Glutamatergic neuron (in vitro differentiated cells): ENCODE measurements around the gene TMC3. TPM values are rescaled to one million over a fixed set of nuclear protein-coding genes. Genes with fewer than 3 reads are reported as not detected.

Experiments used
- DNase-seq: peaks from one replicate; pipeline ENCODE4 v3.0.0; 2022
- H3K27ac Mint-ChIP-seq: one replicate; pipeline ENCODE4 v1.8.0; 2020; ENCODE audit warnings: mild to moderate bottlenecking, mixed read lengths, inconsistent platforms; ENCODE audit not compliant: unreplicated experiment
- H3K27me3 Mint-ChIP-seq: one replicate; pipeline ENCODE4 v1.8.0; 2020; ENCODE audit warnings: mild to moderate bottlenecking, moderate library complexity, mixed read lengths, inconsistent platforms; ENCODE audit not compliant: unreplicated experiment
- H3K36me3 Mint-ChIP-seq: one replicate; pipeline ENCODE4 v1.8.0; 2020; ENCODE audit warnings: mild to moderate bottlenecking, mixed read lengths, inconsistent platforms; ENCODE audit not compliant: unreplicated experiment
- H3K4me1 Mint-ChIP-seq: one replicate; pipeline ENCODE4 v1.8.0; 2020; ENCODE audit warnings: mild to moderate bottlenecking, low read depth, mixed read lengths, inconsistent platforms; ENCODE audit not compliant: unreplicated experiment
- H3K4me3 Mint-ChIP-seq: one replicate; pipeline ENCODE4 v1.8.0; 2020; ENCODE audit warnings: mild to moderate bottlenecking, mixed read lengths, inconsistent platforms; ENCODE audit not compliant: unreplicated experiment
- H3K9me3 Mint-ChIP-seq: one replicate; pipeline ENCODE4 v1.8.0; 2020; ENCODE audit warnings: mild to moderate bottlenecking, moderate library complexity, mixed read lengths, inconsistent platforms; ENCODE audit not compliant: unreplicated experiment
- total RNA-seq: library from RNA; stranded (reverse); fragmentation: NEBNext Ultra II Directional; extraction: Animal tissue kit (Norgen Biotek cat#: 25700); gene quantifications from one replicate; pipeline ENCODE4 v1.2.1, GENCODE V29; 2021; ENCODE audit not compliant: unreplicated experiment
- TF ChIP-seq, protein P1 (sequence below): fragments of 200-600 bp; sonication (generic); IDR thresholded peaks from one replicate; pipeline ENCODE4 v1.5.0; 2021; ENCODE audit not compliant: partially characterized antibody, unreplicated experiment

Gene TMC3
- total RNA-seq, 1 donor from 2014 or later, result not detected

GRCh38 chr15:81339851-81340250 lies 34.2 kb downstream of the TMC3 start:
- DNase-seq, result no peak
- Mint-ChIP-seq H3K36me3 (no peaks in the 10 kb centered on the region), H3K27me3 (peaks cover 2% of the 10 kb centered on the region), H3K9me3 (peaks cover 2% of the 10 kb centered on the region), H3K27ac (no peak overlapping the region), H3K4me3 (no peak overlapping the region), H3K4me1 (peaks cover 8% of the 10 kb centered on the region)
- TF ChIP-seq, protein P1, sequence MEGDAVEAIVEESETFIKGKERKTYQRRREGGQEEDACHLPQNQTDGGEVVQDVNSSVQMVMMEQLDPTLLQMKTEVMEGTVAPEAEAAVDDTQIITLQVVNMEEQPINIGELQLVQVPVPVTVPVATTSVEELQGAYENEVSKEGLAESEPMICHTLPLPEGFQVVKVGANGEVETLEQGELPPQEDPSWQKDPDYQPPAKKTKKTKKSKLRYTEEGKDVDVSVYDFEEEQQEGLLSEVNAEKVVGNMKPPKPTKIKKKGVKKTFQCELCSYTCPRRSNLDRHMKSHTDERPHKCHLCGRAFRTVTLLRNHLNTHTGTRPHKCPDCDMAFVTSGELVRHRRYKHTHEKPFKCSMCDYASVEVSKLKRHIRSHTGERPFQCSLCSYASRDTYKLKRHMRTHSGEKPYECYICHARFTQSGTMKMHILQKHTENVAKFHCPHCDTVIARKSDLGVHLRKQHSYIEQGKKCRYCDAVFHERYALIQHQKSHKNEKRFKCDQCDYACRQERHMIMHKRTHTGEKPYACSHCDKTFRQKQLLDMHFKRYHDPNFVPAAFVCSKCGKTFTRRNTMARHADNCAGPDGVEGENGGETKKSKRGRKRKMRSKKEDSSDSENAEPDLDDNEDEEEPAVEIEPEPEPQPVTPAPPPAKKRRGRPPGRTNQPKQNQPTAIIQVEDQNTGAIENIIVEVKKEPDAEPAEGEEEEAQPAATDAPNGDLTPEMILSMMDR, result no peak

DNA sequence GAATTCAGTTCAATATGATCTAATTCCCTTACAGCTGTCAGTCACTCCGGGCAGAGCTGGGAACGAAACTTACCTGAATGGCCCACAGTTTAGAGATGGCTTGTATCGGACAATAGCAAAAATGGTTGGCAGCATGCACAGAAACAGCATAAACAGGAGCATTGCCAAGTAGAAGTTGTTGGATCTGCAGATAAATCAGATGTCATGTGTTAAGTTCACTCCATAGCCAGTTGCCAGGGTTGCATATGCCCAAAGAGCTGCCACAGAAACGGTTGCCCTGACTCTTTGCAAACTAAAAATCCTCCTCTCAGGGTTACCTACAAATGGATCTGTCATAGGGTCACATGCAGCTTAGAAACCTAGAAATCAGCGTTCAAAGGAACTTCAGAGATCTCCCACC lies 34.7 kb downstream of the TMC3 start:
- no peak overlapping the region for H3K4me3 Mint-ChIP-seq
- no peak overlapping the region for H3K27ac Mint-ChIP-seq
- H3K9me3 Mint-ChIP-seq, result peaks cover 2% of the 10 kb centered on the region
- TF ChIP-seq, protein P1, result no peak
- H3K36me3 Mint-ChIP-seq, result no peaks in the 10 kb centered on the region
- peaks cover 13% of the 10 kb centered on the region for H3K4me1 Mint-ChIP-seq
- peaks cover 2% of the 10 kb centered on the region for H3K27me3 Mint-ChIP-seq
- no peak for DNase-seq

- H3K27ac Mint-ChIP-seq, result no peak overlapping the region
- H3K9me3 Mint-ChIP-seq, result peaks cover 2% of the 10 kb centered on the region
Measured at GRCh38 chr15:81338170-81339007, 35.6 kb downstream of the TMC3 start.

DNA sequence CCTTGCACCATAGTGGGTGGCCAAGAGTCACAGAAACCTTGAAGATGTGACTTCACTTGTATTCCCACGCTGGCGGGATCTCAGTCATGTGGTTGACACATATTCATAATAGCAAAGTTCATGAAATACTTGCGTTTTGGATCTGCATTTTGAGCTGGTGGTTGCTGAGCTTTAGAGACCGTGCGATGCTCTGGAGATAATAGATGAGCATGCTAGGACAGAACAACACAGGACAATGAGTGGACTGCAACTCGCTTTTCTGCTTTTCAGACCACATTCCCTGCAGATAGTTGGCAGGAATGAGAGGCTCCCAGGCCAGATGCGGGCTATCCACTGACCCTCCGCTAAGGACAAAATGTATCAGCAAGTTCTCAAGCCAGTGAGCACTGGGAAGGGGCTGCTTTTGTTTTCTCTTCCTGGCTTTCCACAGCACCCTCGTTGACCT lies 36.3 kb downstream of the TMC3 start:
- DNase-seq, result no peak
- Mint-ChIP-seq H3K4me1 (peaks cover 14% of the 10 kb centered on the region), H3K4me3 (no peak overlapping the region), H3K9me3 (peaks cover 2% of the 10 kb centered on the region), H3K27ac (no peak overlapping the region), H3K27me3 (peaks cover 2% of the 10 kb centered on the region), H3K36me3 (no peaks in the 10 kb centered on the region)
- TF ChIP-seq, protein P1, result no peak

More at GRCh38 chr15:81338170-81339007, 35.6 kb downstream of the TMC3 start:
- DNase-seq, result no peak
- Mint-ChIP-seq H3K27me3 (peaks cover 2% of the 10 kb centered on the region), H3K36me3 (no peaks in the 10 kb centered on the region), H3K4me3 (no peak overlapping the region), H3K4me1 (peaks cover 14% of the 10 kb centered on the region)
- TF ChIP-seq, protein P1, result no peak

DNA sequence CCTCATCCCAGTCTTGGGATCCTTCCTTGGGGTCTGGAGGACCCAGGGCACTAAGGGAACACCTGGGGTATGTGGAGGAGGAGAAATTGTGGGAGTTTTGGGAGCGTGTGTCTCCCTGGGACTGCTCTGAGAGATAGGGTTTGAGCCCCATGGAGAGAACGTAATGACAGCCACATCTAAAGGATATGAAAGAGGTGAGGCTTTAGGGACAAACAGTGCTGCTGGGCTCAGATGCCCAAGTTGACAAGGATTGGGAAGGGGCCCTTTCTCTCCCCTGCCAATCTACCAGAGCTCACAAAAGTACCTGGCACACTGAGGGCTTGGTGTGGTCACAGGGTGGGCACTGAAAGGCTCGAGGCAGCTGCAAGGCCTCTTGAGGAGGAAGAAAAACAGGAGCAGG lies 36.8 kb downstream of the TMC3 start:
- Mint-ChIP-seq H3K36me3 (no peaks in the 10 kb centered on the region), H3K27me3 (peaks cover 2% of the 10 kb centered on the region), H3K27ac (no peak overlapping the region), H3K9me3 (peaks cover 2% of the 10 kb centered on the region), H3K4me3 (no peak overlapping the region), H3K4me1 (peaks cover 14% of the 10 kb centered on the region)
- TF ChIP-seq, protein P1, result no peak
- no peak for DNase-seq
